SK-N-SH (cell line): ENCODE data around the gene SUSD3. TPM values are rescaled to one million over a fixed set of nuclear protein-coding genes. Genes with fewer than 3 reads are reported as not detected.
A peak's percentile ranks its signal among the peaks of the same experiment; 100 is the strongest.

Experiments
- CTCF ChIA-PET: fragments of 300-600, 350-600 bp; formaldehyde crosslinking; extraction: SDS; loops from one replicate; lab custom pipeline; 2021; lab: Yijun Ruan, JAX
- POLR2A ChIA-PET: fragments of 350-600 bp; sonication (Branson Sonifier 250); formaldehyde crosslinking; extraction: SDS; loops from one replicate; lab custom pipeline; 2020; ENCODE audit warnings: antibody characterized with exemption, inconsistent platforms; lab: Yijun Ruan, JAX
- DNase-seq: peaks from one replicate; pipeline ENCODE4 v3.0.0; 2012
- H2AFZ ChIP-seq: fragments of 200-600 bp; sonication (generic); 2 replicates; pipeline ENCODE4 v1.8.1; 2016; ENCODE audit warnings: antibody characterized with exemption, mild to moderate bottlenecking, low read depth
- H3F3A ChIP-seq: fragments of 200-600 bp; sonication (generic); replicated peaks from 2 replicates; pipeline ENCODE3; 2016; ENCODE audit warnings: antibody characterized with exemption, mild to moderate bottlenecking; ENCODE audit not compliant: insufficient read depth
- H3K27ac ChIP-seq, 2 experiments: fragments of 200-500 bp in 1 of 2; fragments of 200-600 bp in 1 of 2; sonication (Bioruptor generic) in 1 of 2; sonication (generic), shearing (Covaris generic) in 1 of 2; 2 replicates each; pipeline versions ENCODE4 v1.5.1 to v1.6.1; 2014 to 2016; ENCODE audit warnings: low read depth in 2 of 2, inconsistent platforms in 1 of 2, low read length in 1 of 2, mild to moderate bottlenecking in 1 of 2, mixed read lengths in 1 of 2
- H3K27me3 ChIP-seq: fragments of 200-600 bp; sonication (generic), shearing (Covaris generic); 2 replicates; pipeline ENCODE4 v1.6.1; 2016; ENCODE audit warnings: mixed run types; ENCODE audit not compliant: insufficient read depth
- H3K36me3 ChIP-seq, 2 experiments: fragments of 200-500 bp in 1 of 2; fragments of 200-600 bp in 1 of 2; sonication (Bioruptor generic) in 1 of 2; sonication (generic) in 1 of 2; replicated peaks in 1 of 2; 2 replicates each; pipeline versions ENCODE3 to v1.5.1; 2014 to 2016; ENCODE audit warnings: low read length in 1 of 2, mild to moderate bottlenecking in 1 of 2; ENCODE audit not compliant: insufficient read depth in 2 of 2, control insufficient read depth in 1 of 2
- H3K4me1 ChIP-seq, 2 experiments: fragments of 200-500 bp in 1 of 2; fragments of 200-600 bp in 1 of 2; sonication (Bioruptor generic) in 1 of 2; sonication (generic), shearing (Covaris generic) in 1 of 2; 2 replicates each; pipeline versions ENCODE4 v1.5.1 to v1.6.1; 2014 to 2016; ENCODE audit warnings: low read depth in 1 of 2, low read length in 1 of 2, mixed run types in 1 of 2; ENCODE audit not compliant: insufficient read depth in 2 of 2, control insufficient read depth in 1 of 2
- H3K4me2 ChIP-seq: fragments of 200-600 bp; sonication (generic), shearing (Covaris generic); 2 replicates; pipeline ENCODE4 v1.6.1; 2017; ENCODE audit warnings: mixed run types
- H3K4me3 ChIP-seq, 2 experiments: fragments of 200-500 bp in 1 of 2; fragments of 200-600 bp in 1 of 2; sonication (Bioruptor generic) in 1 of 2; sonication (generic), shearing (Covaris generic) in 1 of 2; 2 replicates each; pipeline versions ENCODE4 v1.5.1 to v1.8.1; 2014 to 2016; ENCODE audit warnings: low read depth in 2 of 2, inconsistent platforms in 1 of 2, low read length in 1 of 2, mild to moderate bottlenecking in 1 of 2, mixed read lengths in 1 of 2, moderate library complexity in 1 of 2
- H3K79me2 ChIP-seq: fragments of 200-600 bp; sonication (generic); 2 replicates; pipeline ENCODE4 v1.8.1; 2017; ENCODE audit warnings: mild to moderate bottlenecking; ENCODE audit not compliant: insufficient read depth
- H3K9ac ChIP-seq: fragments of 200-600 bp; sonication (generic); 2 replicates; pipeline ENCODE4 v1.6.1; 2017; ENCODE audit warnings: mixed run types
- H3K9me2 ChIP-seq: fragments of 200-600 bp; sonication (generic); 2 replicates; pipeline ENCODE4 v1.6.1; 2017; ENCODE audit warnings: mixed run types
- H3K9me3 ChIP-seq: fragments of 200-600 bp; sonication (generic); 2 replicates; pipeline ENCODE4 v1.6.1; 2017; ENCODE audit warnings: mixed run types, mild to moderate bottlenecking, moderate library complexity
- H4K20me1 ChIP-seq: fragments of 200-600 bp; sonication (generic); 2 replicates; pipeline ENCODE4 v1.6.1; 2017; ENCODE audit warnings: mild to moderate bottlenecking, mixed run types; ENCODE audit not compliant: insufficient read depth
- EP300 ChIP-seq, 2 experiments: IDR thresholded peaks; 2 replicates each; pipeline versions ENCODE4 v1.4.0 to v1.6.1; 2012; ENCODE audit warnings: borderline replicate concordance in 1 of 2, low read depth in 1 of 2, low read length in 1 of 2
- EZH2phosphoT487 ChIP-seq: fragments of 200-600 bp; sonication (generic); IDR thresholded peaks from 2 replicates; pipeline ENCODE4 v1.6.1; 2017; ENCODE audit warnings: low read depth, mixed run types, mild to moderate bottlenecking, antibody characterized with exemption, moderate library complexity, borderline replicate concordance
- GATA2 ChIP-seq: sonication (generic); formaldehyde crosslinking; IDR thresholded peaks from 2 replicates; pipeline ENCODE4 v1.5.0; 2020; ENCODE audit warnings: mild to moderate bottlenecking, missing genetic modification reagents
- MEF2A ChIP-seq: IDR thresholded peaks from 2 replicates; pipeline ENCODE4 v1.4.0; 2012; ENCODE audit warnings: low read depth, borderline replicate concordance
- NFIC ChIP-seq: IDR thresholded peaks from 2 replicates; pipeline ENCODE4 v1.4.0; 2012; ENCODE audit warnings: borderline replicate concordance
- NRF1 ChIP-seq: IDR thresholded peaks from 2 replicates; pipeline ENCODE4 v1.6.1; 2012; ENCODE audit warnings: low read depth, mild to moderate bottlenecking, low read length
- PBX3 ChIP-seq: IDR thresholded peaks from 2 replicates; pipeline ENCODE4; 2012
- RAD21 ChIP-seq: IDR thresholded peaks from 2 replicates; pipeline ENCODE4 v1.6.1; 2012; ENCODE audit warnings: mild to moderate bottlenecking, low read length
- RCOR1 ChIP-seq: fragments of 150-350 bp; IDR thresholded peaks from 2 replicates; pipeline ENCODE4 v1.6.1; 2017; ENCODE audit warnings: antibody characterized with exemption, low read length
- TAF1 ChIP-seq: IDR thresholded peaks from 2 replicates; pipeline ENCODE4 v1.6.1; 2012; ENCODE audit warnings: low read depth, mild to moderate bottlenecking, low read length, moderate library complexity, borderline replicate concordance
- TCF12 ChIP-seq: IDR thresholded peaks from 2 replicates; pipeline ENCODE4 v1.4.0; 2012
- USF2 ChIP-seq: fragments of 150-350 bp; IDR thresholded peaks from 2 replicates; pipeline ENCODE4 v1.6.1; 2017; ENCODE audit warnings: antibody characterized with exemption, low read length, low read depth, borderline replicate concordance
- WGBS: methylation state at CpG from one replicate; pipeline ENCODE4 v1.1.6; 2017; ENCODE audit warnings: low lambda C conversion rate; 5-methylcytosine and 5-hydroxymethylcytosine counted together
- polyA plus RNA-seq, 3 experiments: library from polyadenylated mRNA; depleted of rRNA; stranded (reverse); fragments of >200 nt; gene quantifications; 2 replicates each; pipeline ENCODE4 v1.2.3, GENCODE V29; 2012
- TF ChIP-seq, protein P1 (sequence below): IDR thresholded peaks from 2 replicates; pipeline ENCODE4 v1.4.0; 2012; ENCODE audit warnings: low read depth, borderline replicate concordance
- TF ChIP-seq, protein P2 (sequence below): IDR thresholded peaks from 2 replicates; pipeline ENCODE4 v1.4.0; 2012; ENCODE audit warnings: low read depth
- TF ChIP-seq, protein P3 (sequence below): fragments of 150-350 bp; IDR thresholded peaks from 2 replicates; pipeline ENCODE4 v1.6.1; 2016; ENCODE audit warnings: mild to moderate bottlenecking, low read depth, low read length

SUSD3 gene
- polyA plus RNA-seq, 1 of the 3 experiments (the other 2 are of a cell fraction), result 0.49 TPM

DNA sequence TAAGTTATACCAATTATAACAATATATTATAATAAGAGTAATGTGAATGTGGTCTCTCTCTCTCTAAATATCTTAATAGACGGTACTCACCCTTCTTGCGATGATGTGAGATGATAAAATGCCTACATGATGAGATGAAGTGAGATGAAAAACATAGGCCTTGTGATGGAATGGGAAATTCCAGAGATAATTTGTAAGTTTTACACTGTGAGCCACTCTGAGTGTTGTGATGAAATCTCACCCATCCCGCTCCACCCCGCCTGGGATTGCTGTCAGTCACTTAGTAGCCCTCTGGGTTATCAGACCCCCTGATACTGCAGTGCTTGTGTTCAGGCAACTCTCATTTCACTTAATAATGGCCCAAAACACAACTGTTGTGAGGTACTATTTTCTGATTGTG is 10.5 kb downstream of the SUSD3 start:
- ChIA-PET CTCF (no interaction called here), POLR2A (no interaction called here)

DNA sequence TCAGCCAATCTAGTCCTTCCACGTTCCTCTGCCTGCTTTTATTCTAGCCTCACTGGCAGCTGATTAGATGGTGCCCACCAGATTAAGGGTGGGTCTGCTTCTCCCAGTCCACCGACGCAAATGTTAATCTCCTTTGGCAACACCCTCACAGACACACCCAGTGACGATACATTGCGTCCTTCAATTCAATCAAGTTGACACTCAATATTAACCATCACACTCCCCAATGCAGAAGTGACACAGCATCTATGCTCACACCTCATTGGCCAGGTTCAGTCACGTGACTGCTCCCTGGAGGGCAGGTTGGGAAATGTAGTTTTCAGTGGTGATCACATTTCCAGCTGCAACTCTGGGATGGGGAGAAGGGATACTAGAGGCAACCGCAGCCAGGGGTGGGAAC is 13.0 kb downstream of the SUSD3 start:
- Histone ChIP-seq H3K4me2 (no peak overlapping the region), H3K9me2 (no peaks in the 10 kb centered on the region), H3K27me3 (no peaks in the 10 kb centered on the region), H3K4me1 (peaks cover 0 to 18% of the 10 kb centered on the region in 2 experiments; a peak in 1 of 4 replicates), H3K27ac (peak overlapping the region in 1 of 2 experiments; percentile 77; a peak in 1 of 4 replicates), H2AFZ (no peak overlapping the region), H3K4me3 (no peak overlapping the region), H3K36me3 (no peaks in the 10 kb centered on the region), H4K20me1 (no peaks in the 10 kb centered on the region), H3K9me3 (no peaks in the 10 kb centered on the region), H3K79me2 (no peaks in the 10 kb centered on the region), H3F3A (no peaks in the 10 kb centered on the region), H3K9ac (no peak overlapping the region)
- ChIA-PET CTCF (interaction anchor here (0.6 kb wide), 1 partner anchor 24 kb away, joined by 3 read pairs; no protein-coding TSS in a partner anchor), POLR2A (no interaction called here)
- DNase-seq, result peak; percentile 69
- WGBS, result 83% methylated on average over 6 of the region's 7 CpGs
- TF ChIP-seq, protein P1, sequence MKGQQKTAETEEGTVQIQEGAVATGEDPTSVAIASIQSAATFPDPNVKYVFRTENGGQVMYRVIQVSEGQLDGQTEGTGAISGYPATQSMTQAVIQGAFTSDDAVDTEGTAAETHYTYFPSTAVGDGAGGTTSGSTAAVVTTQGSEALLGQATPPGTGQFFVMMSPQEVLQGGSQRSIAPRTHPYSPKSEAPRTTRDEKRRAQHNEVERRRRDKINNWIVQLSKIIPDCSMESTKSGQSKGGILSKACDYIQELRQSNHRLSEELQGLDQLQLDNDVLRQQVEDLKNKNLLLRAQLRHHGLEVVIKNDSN, result peak; percentile 91
- TF ChIP-seq USF2, result peak; percentile 21; the same call in 1 of the 2 replicates
- no peak for TF ChIP-seq RCOR1
- TF ChIP-seq, protein P2, sequence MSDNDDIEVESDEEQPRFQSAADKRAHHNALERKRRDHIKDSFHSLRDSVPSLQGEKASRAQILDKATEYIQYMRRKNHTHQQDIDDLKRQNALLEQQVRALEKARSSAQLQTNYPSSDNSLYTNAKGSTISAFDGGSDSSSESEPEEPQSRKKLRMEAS, result no peak

More for the DNA sequence above, 10.5 kb downstream of the SUSD3 start:
- 85% methylated on average over 4 of the region's 4 CpGs for WGBS
- Histone ChIP-seq H3K79me2 (no peaks in the 10 kb centered on the region), H3K4me1 (peaks cover 0 to 18% of the 10 kb centered on the region in 2 experiments; a peak in 1 of 4 replicates), H3F3A (no peaks in the 10 kb centered on the region), H3K4me2 (no peak overlapping the region), H3K9me2 (no peaks in the 10 kb centered on the region), H2AFZ (no peak overlapping the region), H3K9ac (no peak overlapping the region), H4K20me1 (no peaks in the 10 kb centered on the region), H3K36me3 (no peaks in the 10 kb centered on the region), H3K27me3 (no peaks in the 10 kb centered on the region), H3K9me3 (no peaks in the 10 kb centered on the region), H3K4me3 (no peak overlapping the region), H3K27ac (no peak overlapping the region)
- TF ChIP-seq, protein P1, result no peak
- TF ChIP-seq, protein P3, sequence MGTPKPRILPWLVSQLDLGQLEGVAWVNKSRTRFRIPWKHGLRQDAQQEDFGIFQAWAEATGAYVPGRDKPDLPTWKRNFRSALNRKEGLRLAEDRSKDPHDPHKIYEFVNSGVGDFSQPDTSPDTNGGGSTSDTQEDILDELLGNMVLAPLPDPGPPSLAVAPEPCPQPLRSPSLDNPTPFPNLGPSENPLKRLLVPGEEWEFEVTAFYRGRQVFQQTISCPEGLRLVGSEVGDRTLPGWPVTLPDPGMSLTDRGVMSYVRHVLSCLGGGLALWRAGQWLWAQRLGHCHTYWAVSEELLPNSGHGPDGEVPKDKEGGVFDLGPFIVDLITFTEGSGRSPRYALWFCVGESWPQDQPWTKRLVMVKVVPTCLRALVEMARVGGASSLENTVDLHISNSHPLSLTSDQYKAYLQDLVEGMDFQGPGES, result no peak
- TF ChIP-seq MEF2A (no peak), RCOR1 (no peak), EZH2phosphoT487 (no peak), NFIC (no peak), TCF12 (no peak), USF2 (no peak), PBX3 (no peak), TAF1 (no peak), GATA2 (CRISPR knock-in tag) (no peak), NRF1 (no peak), EP300 (IDR thresholded peaks at IDR 0.05; ENCODE audit: borderline replicate concordance in 1 of 2, low read depth in 1 of 2, low read length in 1 of 2) (no peak), RAD21 (no peak)
- no peak for DNase-seq
